Hippocampal formation (tissue), 2 donors: ENCODE measurements around the gene IP6K3.

Experiments used
- DNase-seq, 2 donors: peaks; one replicate each; lab custom pipeline; 2025; lab: John Stamatoyannopoulos, UW

IP6K3 gene

GRCh38 chr6:33705268-33705885, 41.3 kb downstream of the IP6K3 start:
- DNase-seq, result no peak

GRCh38 chr6:33704215-33705066, 42.3 kb downstream of the IP6K3 start:
- DNase-seq, result no peak

DNA sequence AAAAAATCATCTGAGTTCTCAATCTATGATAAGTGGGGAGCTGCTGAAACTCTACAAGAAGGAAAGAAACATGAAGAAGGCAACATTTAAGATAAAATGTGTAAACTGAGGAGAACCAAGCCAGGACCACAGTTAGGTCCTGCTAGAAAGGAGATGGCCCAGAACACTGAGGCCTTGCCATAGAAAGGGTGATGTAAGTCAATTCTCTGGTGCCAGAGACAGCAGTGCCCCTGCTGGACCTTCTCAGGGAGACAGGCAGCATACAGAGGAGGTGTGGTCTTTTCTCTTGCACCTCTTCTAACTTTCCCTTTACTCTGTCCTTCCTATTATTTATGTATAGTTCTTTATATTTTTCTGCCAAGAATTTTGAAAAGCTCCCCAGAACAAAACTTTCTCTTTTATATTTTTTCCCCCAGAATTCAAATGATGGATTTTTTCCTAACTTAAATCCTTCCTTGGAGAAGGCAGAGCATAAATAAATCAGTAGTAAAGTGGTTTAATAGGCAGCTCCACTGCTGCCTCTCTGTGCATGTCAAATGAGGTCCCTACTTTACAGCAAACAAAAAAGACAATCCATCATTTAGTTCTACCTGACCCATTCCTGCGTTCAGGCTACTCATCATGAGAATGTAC, 44.2 kb downstream of the IP6K3 start:
- peak in 1 of 2 donors; percentile 36 for DNase-seq

DNA sequence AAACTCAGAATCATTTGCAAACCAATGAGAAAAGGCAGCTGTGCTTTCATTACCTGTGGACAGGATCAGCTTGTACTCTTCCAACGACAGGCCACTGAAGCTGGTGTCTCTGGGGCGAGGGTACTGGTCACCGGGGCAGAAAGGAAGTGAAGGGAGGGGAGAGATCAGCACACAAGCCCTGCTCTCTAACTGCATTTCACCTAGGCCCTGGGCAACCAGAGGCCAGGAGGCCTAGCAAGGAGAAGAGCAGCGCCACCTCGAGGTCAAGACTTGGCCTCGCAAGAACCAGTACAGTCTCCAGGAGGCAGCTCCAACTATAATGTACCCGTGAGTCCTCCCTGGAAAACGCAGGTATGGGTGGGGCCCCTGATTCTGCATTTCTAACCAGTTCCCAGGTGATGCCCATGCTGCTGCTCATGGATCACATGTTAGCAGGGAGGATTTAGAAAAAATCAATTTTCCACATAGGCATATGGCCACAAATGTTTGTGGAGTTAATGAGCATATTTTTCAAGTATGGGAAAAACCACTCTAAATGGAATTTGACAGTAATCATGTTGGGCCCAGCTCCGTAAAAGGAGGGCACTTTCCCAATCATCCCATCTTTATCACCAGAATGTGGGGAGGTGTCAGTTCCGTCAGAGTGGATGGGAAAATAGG, 46.2 kb downstream of the IP6K3 start:
- DNase-seq, result peak in 1 of 2 donors; percentile 21

GRCh38 chr6:33699739-33700138, 47.0 kb downstream of the IP6K3 start:
- no peak for DNase-seq

DNA sequence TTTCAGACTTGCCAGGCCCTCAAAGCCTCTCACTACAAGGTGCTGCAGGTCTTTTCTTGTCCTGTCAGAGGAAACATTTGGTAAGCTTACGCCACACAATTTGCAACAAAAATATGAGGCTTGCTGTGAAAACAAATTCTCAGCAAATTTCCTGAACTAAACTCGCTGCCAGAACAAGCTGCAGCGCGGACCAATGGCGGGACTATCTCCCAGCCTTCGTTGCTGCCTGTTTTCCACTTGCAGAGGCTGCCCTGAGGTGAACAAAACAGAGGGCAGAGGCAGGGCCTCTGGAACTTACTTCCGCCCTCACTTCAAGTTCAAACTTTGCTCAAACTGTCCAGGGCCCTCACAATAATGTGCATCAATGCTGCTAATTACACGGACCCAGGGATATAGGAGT, 47.6 kb downstream of the IP6K3 start:
- no peak for DNase-seq

DNA sequence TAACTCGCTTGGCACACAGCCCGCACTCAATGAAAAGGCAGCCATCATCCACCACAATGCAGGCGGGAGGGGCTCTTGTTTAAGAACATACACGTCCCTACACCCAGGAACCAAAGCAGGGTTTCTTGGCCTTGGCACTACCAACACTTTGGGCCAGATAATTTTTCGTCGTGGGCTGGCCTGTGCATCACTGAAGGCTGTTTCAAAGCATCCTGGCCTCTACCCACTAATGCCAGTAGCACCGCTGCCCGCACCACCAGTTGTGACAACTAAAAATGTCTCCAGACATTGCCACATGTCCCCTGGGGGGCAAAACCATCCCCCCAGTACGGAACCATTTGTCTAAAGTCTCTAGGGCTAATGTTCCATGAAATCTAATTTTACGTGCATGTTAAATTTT, 48.2 kb downstream of the IP6K3 start:
- no peak for DNase-seq

DNA sequence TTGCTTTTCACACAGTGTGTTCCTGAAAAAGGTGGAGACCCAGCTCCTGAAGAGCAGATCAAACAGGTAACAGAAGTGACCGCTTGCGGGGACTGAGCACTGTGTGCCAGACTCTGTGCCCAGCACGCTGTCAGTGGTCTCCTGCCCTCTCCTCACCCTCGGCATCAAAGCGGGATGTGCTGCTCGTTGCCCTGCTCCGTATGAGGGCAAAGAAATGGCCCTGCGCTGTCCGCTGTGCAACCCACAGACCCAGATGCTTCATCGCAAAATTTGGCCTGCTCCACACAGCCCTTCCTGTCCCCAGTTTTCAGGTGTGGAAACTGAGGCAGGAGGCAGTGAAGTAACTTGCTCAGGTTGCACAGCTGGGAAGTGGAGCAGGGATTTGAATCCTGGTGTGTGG, 48.9 kb downstream of the IP6K3 start:
- no peak for DNase-seq

GRCh38 chr6:33696548-33697518, 49.9 kb downstream of the IP6K3 start:
- no peak for DNase-seq

GRCh38 chr6:33696076-33696475, 50.6 kb downstream of the IP6K3 start:
- no peak for DNase-seq

DNA sequence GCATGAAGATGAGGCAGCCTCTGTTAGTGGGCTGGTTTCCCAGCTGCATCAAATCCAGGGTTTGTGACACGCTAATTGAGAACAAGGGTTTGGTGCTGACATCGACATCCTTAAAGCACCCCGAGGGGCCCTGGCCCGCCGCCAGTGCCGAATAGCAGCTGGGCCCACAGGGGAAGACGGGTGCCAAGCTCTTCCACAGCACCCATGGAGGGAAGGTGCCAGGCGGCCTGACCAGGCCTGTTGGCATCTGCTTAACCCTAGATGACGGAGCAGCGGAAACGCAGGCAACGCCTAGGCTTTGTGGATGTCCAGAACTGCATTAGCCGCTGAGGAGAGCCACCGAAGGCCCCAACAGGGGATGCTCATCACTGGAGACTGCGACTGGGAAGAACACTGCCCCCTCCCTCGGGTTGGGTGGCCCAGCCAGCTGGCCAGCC, 51.2 kb downstream of the IP6K3 start:
- peak in 1 of 2 donors; percentile 16 for DNase-seq

DNA sequence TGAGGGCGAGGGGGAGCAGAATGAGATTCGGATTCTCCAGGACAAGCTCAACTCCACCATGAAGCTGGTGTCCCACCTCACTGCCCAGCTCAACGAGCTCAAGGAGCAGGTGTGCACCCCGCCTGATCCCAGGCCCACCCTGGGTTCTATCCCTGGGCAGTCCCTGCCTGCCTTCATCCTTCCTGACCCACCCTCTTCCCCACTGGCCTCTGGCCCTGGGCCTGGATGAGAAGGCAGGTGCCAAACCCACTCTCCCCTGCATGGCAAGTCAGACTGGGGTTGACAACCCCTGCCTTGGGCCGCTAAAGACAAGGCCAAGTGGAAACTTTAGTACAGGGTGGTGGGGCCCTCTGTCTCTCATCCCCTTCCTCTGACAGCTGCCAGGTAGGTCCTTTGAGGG, 51.7 kb downstream of the IP6K3 start:
- DNase-seq, result no peak

DNA sequence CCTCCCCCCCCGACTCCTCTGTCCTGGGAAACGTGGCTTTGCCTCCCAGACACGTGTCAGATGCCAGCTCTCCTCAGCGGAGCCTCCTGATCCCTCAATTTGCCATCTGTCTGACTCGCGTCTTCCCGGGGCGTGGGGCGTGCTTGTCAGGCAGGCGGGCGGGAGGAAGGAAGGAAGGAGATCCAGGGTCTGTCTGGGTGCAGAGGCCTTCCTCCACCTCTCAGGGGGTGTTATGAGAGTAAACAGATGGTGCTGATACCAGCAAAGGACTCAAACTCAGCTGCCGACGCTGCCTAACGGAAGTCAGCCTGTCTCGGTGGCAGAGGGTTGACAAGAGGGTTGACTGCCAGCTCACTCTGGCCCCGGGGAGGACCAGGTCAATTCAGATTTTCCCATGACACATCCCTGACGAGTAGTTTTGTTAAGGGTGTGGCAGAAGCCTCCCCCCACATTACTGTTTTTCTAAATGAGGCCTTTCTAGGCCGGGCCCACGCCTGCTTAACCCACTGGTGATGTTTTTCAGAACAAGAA, 52.2 kb downstream of the IP6K3 start:
- DNase-seq, result no peak

GRCh38 chr6:33693186-33694105, 53.3 kb downstream of the IP6K3 start:
- no peak for DNase-seq

DNA sequence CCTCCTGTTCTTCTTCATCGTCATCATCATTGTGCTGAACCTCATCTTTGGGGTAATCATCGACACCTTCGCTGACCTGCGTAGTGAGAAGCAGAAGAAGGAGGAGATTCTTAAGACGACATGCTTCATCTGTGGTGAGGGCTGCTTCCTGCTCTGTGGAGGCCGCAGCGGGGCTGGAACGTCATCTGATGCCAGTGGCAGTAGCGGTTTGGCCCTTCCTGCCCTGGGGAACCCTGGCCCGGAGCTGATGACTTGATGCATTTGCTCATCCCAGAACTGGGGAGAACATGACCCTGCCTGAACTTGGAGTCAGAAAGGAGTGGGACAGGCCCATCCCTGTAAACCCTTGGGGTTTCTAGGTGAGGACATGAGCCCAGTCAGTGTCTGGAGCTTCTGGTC, 53.9 kb downstream of the IP6K3 start:
- DNase-seq, result no peak

DNA sequence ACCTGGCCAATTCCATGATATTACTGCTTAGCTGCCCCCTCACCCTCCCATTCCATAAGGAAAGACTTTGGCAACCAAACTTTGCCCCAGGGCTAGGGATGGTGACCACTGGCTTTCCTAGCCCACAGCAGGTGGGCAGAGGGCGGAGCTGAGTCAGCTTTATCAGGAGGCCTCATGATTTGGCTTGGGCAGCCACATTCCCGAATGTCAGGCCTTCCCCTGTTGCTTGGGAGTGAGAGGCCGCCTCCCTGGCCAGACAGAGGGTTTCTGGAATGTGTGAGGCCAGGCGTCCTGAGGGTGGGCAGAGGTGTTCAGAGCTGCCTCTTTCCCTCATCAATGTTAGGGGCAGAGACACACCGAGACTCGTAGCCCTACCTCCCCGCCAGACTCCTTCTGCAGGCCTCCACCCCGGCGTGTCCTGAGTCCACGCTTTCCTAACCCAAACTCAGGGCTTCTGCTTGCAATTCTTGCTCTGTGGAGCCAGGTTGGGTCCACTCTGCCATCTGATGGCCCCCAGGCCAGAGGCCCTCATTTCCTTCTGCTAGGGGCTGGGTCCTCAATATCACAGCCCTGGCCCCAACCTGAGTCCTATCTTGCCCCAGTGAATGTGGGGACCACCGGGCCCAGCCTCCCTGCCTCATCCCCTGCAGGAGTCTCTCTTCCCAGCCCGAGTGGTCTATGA, 54.5 kb downstream of the IP6K3 start:
- DNase-seq, result no peak

GRCh38 chr6:33691456-33692077, 55.1 kb downstream of the IP6K3 start:
- no peak for DNase-seq

- DNase-seq, result no peak
Measured at GRCh38 chr6:33690766-33691165, 55.9 kb downstream of the IP6K3 start.

- DNase-seq, result no peak
Measured at GRCh38 chr6:33689879-33690278, 56.8 kb downstream of the IP6K3 start.
